ENCODE results near the gene TPRG1. TPM values are rescaled to one million over a fixed set of nuclear protein-coding genes. Genes with fewer than 3 reads are reported as not detected.
A peak's percentile ranks its signal among the peaks of the same experiment; 100 is the strongest.
"Not testable (repeated sequence)": the region's sequence is repeated elsewhere in the genome, so short reads cannot be mapped to it uniquely, and the experiment has no call there.

The TPRG1 gene
- total and polyA plus RNA-seq, 2 experiments from 2014 or later = 0.43 TPM; not detected in 1

DNA sequence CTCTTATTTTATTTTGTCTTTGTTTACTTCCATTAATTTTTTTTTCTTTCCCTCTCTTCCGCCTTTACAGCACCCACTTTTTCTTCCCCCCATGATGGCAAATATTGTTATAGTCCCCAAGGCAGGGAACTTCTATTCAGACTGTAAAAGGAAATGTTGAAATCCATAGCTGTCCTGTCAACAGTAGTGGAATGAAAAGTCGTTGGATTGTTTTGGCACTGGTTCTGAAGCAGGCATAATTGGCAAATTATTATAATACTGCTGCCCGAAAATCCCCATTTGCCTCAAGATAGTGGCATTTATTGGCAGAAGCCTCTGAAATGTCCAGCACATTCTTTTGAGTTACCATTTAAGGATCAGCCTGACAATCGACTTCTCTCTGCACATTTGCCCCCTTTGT, 150.6 kb downstream of the TPRG1 start:
- Histone ChIP-seq H3K9me3 (ENCODE audit: low read depth) (no peaks in the 10 kb centered on the region), H3K9me2 (replicated peaks; ENCODE audit: insufficient read depth) (no peaks in the 10 kb centered on the region), H4K20me1 (ENCODE audit: insufficient read depth, poor library complexity, severe bottlenecking) (no peaks in the 10 kb centered on the region), H3K27ac (no peak overlapping the region), H3K4me1 (ENCODE audit: insufficient read depth) (peaks cover 21% of the 10 kb centered on the region), H2AFZ (no peak overlapping the region), H3K4me2 (no peak overlapping the region), H3K36me3 (replicated peaks; ENCODE audit: insufficient read depth, low read depth) (no peaks in the 10 kb centered on the region), H3K27me3 (no peaks in the 10 kb centered on the region), H3K79me2 (no peaks in the 10 kb centered on the region), H3K4me3 (no peak overlapping the region)
- 71% methylated on average over 4 of the region's 4 CpGs for WGBS (ENCODE audit: low lambda C conversion rate, missing lambda C conversion rate)
- no peak for DNase-seq (ENCODE audit: low spot score)
- TF ChIP-seq EZH2phosphoT487 (IDR thresholded peaks at IDR 0.05; ENCODE audit: low read depth, severe bottlenecking, unreplicated experiment) = no peak
- TF ChIP-seq, protein P1, sequence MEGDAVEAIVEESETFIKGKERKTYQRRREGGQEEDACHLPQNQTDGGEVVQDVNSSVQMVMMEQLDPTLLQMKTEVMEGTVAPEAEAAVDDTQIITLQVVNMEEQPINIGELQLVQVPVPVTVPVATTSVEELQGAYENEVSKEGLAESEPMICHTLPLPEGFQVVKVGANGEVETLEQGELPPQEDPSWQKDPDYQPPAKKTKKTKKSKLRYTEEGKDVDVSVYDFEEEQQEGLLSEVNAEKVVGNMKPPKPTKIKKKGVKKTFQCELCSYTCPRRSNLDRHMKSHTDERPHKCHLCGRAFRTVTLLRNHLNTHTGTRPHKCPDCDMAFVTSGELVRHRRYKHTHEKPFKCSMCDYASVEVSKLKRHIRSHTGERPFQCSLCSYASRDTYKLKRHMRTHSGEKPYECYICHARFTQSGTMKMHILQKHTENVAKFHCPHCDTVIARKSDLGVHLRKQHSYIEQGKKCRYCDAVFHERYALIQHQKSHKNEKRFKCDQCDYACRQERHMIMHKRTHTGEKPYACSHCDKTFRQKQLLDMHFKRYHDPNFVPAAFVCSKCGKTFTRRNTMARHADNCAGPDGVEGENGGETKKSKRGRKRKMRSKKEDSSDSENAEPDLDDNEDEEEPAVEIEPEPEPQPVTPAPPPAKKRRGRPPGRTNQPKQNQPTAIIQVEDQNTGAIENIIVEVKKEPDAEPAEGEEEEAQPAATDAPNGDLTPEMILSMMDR (IDR thresholded peaks at IDR 0.05; ENCODE audit: poor library complexity) = no peak
- no peak for TF ChIP-seq EZH2 (IDR thresholded peaks at IDR 0.05; ENCODE audit: borderline replicate concordance)

DNA sequence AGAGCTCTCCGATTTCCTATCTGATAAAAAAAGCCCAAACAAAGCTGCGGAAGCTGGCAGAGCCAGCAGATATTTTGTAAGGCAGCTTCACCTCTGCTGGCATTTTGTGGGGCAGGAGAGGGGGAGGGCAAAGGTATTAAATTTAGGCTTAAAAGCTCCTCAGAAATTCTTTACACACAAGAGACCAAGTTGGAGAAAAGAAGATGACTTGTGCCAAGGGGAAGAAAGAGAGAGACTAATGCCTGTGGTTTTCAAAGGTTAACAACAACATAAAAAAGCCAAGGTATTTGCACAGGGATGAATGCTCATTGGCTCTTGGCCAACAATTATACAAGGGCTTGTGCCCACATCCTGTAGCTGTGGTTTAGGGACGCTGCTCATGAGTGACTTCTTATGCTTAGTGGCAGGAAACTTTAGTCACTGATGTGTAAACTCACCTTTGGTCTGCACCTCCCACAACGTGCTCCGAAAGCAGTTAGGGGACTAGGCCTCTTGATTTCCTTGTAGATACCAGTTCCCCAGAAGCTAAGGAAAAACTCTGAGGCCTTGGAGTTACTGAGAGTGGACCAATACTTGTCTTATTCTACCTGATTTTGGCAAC, 152.9 kb downstream of the TPRG1 start:
- H3K27ac ChIP-seq = peak overlapping the region; percentile 89
- H3K36me3 ChIP-seq (replicated peaks; ENCODE audit: insufficient read depth, low read depth) = no peaks in the 10 kb centered on the region
- no peaks in the 10 kb centered on the region for H4K20me1 ChIP-seq (ENCODE audit: insufficient read depth, poor library complexity, severe bottlenecking)
- peaks cover 21% of the 10 kb centered on the region for H3K4me1 ChIP-seq (ENCODE audit: insufficient read depth)
- H3K79me2 ChIP-seq = no peaks in the 10 kb centered on the region
- TF ChIP-seq EZH2phosphoT487 (IDR thresholded peaks at IDR 0.05; ENCODE audit: low read depth, severe bottlenecking, unreplicated experiment) = no peak
- TF ChIP-seq EZH2 (IDR thresholded peaks at IDR 0.05; ENCODE audit: borderline replicate concordance) = no peak
- TF ChIP-seq, protein P1 (IDR thresholded peaks at IDR 0.05; ENCODE audit: poor library complexity) = no peak
- no peaks in the 10 kb centered on the region for H3K9me3 ChIP-seq (ENCODE audit: low read depth)
- no peak overlapping the region for H3K4me3 ChIP-seq
- peak overlapping the region; percentile 26 for H3K4me2 ChIP-seq
- no peaks in the 10 kb centered on the region for H3K9me2 ChIP-seq (replicated peaks; ENCODE audit: insufficient read depth)
- H3K27me3 ChIP-seq = no peaks in the 10 kb centered on the region
- WGBS (ENCODE audit: low lambda C conversion rate, missing lambda C conversion rate) = 34% methylated on average over 5 of the region's 5 CpGs
- peak; percentile 88 for DNase-seq (ENCODE audit: low spot score)
- H2AFZ ChIP-seq = no peak overlapping the region

DNA sequence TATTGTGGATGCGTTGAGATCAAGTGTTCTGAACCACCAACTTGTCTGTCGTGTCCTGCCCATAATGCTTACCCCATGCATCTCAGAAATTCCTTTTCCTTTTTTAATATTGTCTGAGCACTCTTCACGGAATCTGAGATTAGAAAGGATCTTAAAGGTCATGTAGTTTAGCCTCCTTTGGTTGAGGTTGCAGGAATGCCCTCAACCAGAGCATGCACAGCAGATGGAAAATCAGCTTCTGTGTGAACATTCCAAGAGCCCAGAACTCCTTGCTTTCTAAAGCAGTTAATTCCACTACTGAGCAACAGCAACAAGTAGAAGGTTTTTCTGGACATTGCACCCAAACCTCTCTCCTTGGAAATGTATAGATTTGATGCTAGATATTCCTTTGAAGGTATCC, 153.7 kb downstream of the TPRG1 start:
- Histone ChIP-seq H3K27me3 (no peaks in the 10 kb centered on the region), H3K36me3 (replicated peaks; ENCODE audit: insufficient read depth, low read depth) (no peaks in the 10 kb centered on the region), H3K9me3 (ENCODE audit: low read depth) (no peaks in the 10 kb centered on the region), H4K20me1 (ENCODE audit: insufficient read depth, poor library complexity, severe bottlenecking) (no peaks in the 10 kb centered on the region), H3K79me2 (no peaks in the 10 kb centered on the region), H2AFZ (no peak overlapping the region), H3K4me3 (no peak overlapping the region), H3K4me1 (ENCODE audit: insufficient read depth) (peaks cover 21% of the 10 kb centered on the region), H3K9me2 (replicated peaks; ENCODE audit: insufficient read depth) (no peaks in the 10 kb centered on the region), H3K4me2 (peak overlapping the region; percentile 3), H3K27ac (peak overlapping the region; percentile 89)
- no peak for DNase-seq (ENCODE audit: low spot score)
- no peak for TF ChIP-seq EZH2 (IDR thresholded peaks at IDR 0.05; ENCODE audit: borderline replicate concordance)
- TF ChIP-seq EZH2phosphoT487 (IDR thresholded peaks at IDR 0.05; ENCODE audit: low read depth, severe bottlenecking, unreplicated experiment) = no peak
- TF ChIP-seq, protein P1 (IDR thresholded peaks at IDR 0.05; ENCODE audit: poor library complexity) = no peak
- 75% methylated on average over 3 of the region's 3 CpGs for WGBS (ENCODE audit: low lambda C conversion rate, missing lambda C conversion rate)

DNA sequence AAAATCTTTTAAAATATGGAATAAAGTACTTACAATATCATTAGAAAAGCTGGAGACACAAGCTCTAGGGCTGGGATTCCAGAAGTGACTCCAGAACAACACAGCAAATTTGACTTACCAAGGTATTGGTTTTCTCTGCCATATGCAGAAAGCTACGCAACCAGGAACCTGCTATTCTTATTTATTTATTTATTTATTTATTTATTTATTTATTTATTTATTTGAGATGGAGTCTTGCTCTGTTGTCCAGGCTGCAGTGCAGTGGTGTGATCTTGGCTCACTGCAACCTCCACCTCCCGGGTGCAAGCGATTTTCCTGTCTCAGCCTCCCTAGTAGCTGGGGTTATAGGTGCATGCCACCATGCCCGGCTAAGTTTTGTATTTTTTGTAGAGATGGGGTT, 157.9 kb downstream of the TPRG1 start:
- H3K9me2 ChIP-seq (replicated peaks; ENCODE audit: insufficient read depth); H2AFZ ChIP-seq; H3K27me3 ChIP-seq; H3K27ac ChIP-seq; H3K4me2 ChIP-seq; H3K79me2 ChIP-seq; H3K36me3 ChIP-seq (replicated peaks; ENCODE audit: insufficient read depth, low read depth); H3K9me3 ChIP-seq (ENCODE audit: low read depth); H3K4me3 ChIP-seq; DNase-seq (ENCODE audit: low spot score); H4K20me1 ChIP-seq (ENCODE audit: insufficient read depth, poor library complexity, severe bottlenecking): not testable (repeated sequence)
- 98% methylated on average over 4 of the region's 4 CpGs for WGBS (ENCODE audit: low lambda C conversion rate, missing lambda C conversion rate)
- peaks cover 10% of the 10 kb centered on the region for H3K4me1 ChIP-seq (ENCODE audit: insufficient read depth)

All from hepatocyte (in vitro differentiated cells).